LNCAP (cell line): ENCODE measurements around the gene RBPMS2.

Source experiments
- CTCF ChIP-seq: fragments of 450-650 bp; IDR thresholded peaks from 2 replicates; pipeline ENCODE4 v1.5.1; 2017; ENCODE audit warnings: mild to moderate bottlenecking

Gene RBPMS2

GRCh38 chr15:64706011-64706911 is 69.1 kb downstream of the RBPMS2 start:
- TF ChIP-seq CTCF, result no peak

GRCh38 chr15:64705006-64705405 is 70.4 kb downstream of the RBPMS2 start:
- TF ChIP-seq CTCF, result no peak

- no peak for TF ChIP-seq CTCF
Measured at GRCh38 chr15:64703632-64703959, 71.8 kb downstream of the RBPMS2 start.

- TF ChIP-seq CTCF, result no peak
Measured at GRCh38 chr15:64702816-64703631, 72.4 kb downstream of the RBPMS2 start.

GRCh38 chr15:64701482-64702184 is 73.8 kb downstream of the RBPMS2 start:
- TF ChIP-seq CTCF, result no peak

GRCh38 chr15:64701051-64701450 is 74.3 kb downstream of the RBPMS2 start:
- no peak for TF ChIP-seq CTCF

GRCh38 chr15:64699751-64700388 is 75.5 kb downstream of the RBPMS2 start:
- TF ChIP-seq CTCF, result no peak
